ENCODE data around the gene CPA3. TPM values are rescaled to one million over a fixed set of nuclear protein-coding genes. Genes with fewer than 3 reads are reported as not detected.

CPA3 gene
- total and polyA plus RNA-seq, 4 experiments from 2014 or later, result not detected

- Histone ChIP-seq H3K36me3 (ENCODE audit: insufficient read depth, low read length) (no peaks in the 10 kb centered on the region), H3K27ac (ENCODE audit: low read depth, low read length) (no peak overlapping the region), H3K9me3 (ENCODE audit: control insufficient read depth in 1 of 2, low read length in 2 of 2) (no peaks in the 10 kb centered on the region), H3K27me3 (ENCODE audit: insufficient read depth, low read length) (no peaks in the 10 kb centered on the region), H3K4me3 (ENCODE audit: low read length in 2 of 2) (no peak overlapping the region), H3K4me1 (ENCODE audit: insufficient read depth, low read length) (no peaks in the 10 kb centered on the region)
- Mint-ChIP-seq H3K36me3 (no peaks in the 10 kb centered on the region), H3K4me3 (no peak overlapping the region), H3K27me3 (peaks cover 2 to 14% of the 10 kb centered on the region in 2 donors), H3K9me3 (peaks cover 0 to 3% (median 0%) of the 10 kb centered on the region in 8 donors), H3K4me1 (no peaks in the 10 kb centered on the region), H3K27ac (no peak overlapping the region)
- no peak for DNase-seq
- intact Hi-C loops (cut with micrococcal nuclease), result no loop called here
- CTCF ChIA-PET (ENCODE audit: partially characterized antibody), result no interaction called here
- POLR2A ChIA-PET (ENCODE audit: partially characterized antibody), result no interaction called here
Observed at GRCh38 chr3:148896062-148896461, 31.0 kb downstream of the CPA3 start.

GRCh38 chr3:148901987-148902791, 37.1 kb downstream of the CPA3 start:
- Mint-ChIP-seq H3K27me3 (peaks cover 6 to 10% of the 10 kb centered on the region in 2 donors), H3K4me1 (no peaks in the 10 kb centered on the region), H3K4me3 (no peak overlapping the region), H3K27ac (no peak overlapping the region), H3K9me3 (no peaks in the 10 kb centered on the region), H3K36me3 (no peaks in the 10 kb centered on the region)
- Histone ChIP-seq H3K27me3 (ENCODE audit: insufficient read depth, low read length) (no peaks in the 10 kb centered on the region), H3K9me3 (ENCODE audit: control insufficient read depth in 1 of 2, low read length in 2 of 2) (no peaks in the 10 kb centered on the region), H3K36me3 (ENCODE audit: insufficient read depth, low read length) (no peaks in the 10 kb centered on the region), H3K4me3 (ENCODE audit: low read length in 2 of 2) (no peak overlapping the region), H3K4me1 (ENCODE audit: insufficient read depth, low read length) (no peaks in the 10 kb centered on the region), H3K27ac (ENCODE audit: low read depth, low read length) (no peak overlapping the region)
- POLR2A ChIA-PET (ENCODE audit: partially characterized antibody), result no interaction called here
- intact Hi-C loops (cut with micrococcal nuclease), result no loop called here
- no peak for DNase-seq
- CTCF ChIA-PET (ENCODE audit: partially characterized antibody), result no interaction called here

GRCh38 chr3:148903022-148903442, 37.9 kb downstream of the CPA3 start:
- H3K4me3 Mint-ChIP-seq, result no peak overlapping the region
- H3K4me1 Mint-ChIP-seq, result no peaks in the 10 kb centered on the region
- no peak overlapping the region for H3K27ac Mint-ChIP-seq
- intact Hi-C loops (cut with micrococcal nuclease), result no loop called here
- H3K27me3 Mint-ChIP-seq, result peaks cover 8 to 12% of the 10 kb centered on the region in 2 donors
- Histone ChIP-seq H3K4me3 (ENCODE audit: low read length in 2 of 2) (no peak overlapping the region), H3K27me3 (ENCODE audit: insufficient read depth, low read length) (no peaks in the 10 kb centered on the region), H3K27ac (ENCODE audit: low read depth, low read length) (no peak overlapping the region), H3K9me3 (ENCODE audit: control insufficient read depth in 1 of 2, low read length in 2 of 2) (no peaks in the 10 kb centered on the region), H3K36me3 (ENCODE audit: insufficient read depth, low read length) (no peaks in the 10 kb centered on the region), H3K4me1 (ENCODE audit: insufficient read depth, low read length) (no peaks in the 10 kb centered on the region)
- CTCF ChIA-PET (ENCODE audit: partially characterized antibody), result no interaction called here
- POLR2A ChIA-PET (ENCODE audit: partially characterized antibody), result no interaction called here
- no peaks in the 10 kb centered on the region for H3K9me3 Mint-ChIP-seq
- no peaks in the 10 kb centered on the region for H3K36me3 Mint-ChIP-seq
- DNase-seq, result no peak

- DNase-seq, result no peak
- Mint-ChIP-seq H3K36me3 (no peaks in the 10 kb centered on the region), H3K27ac (no peak overlapping the region), H3K9me3 (no peaks in the 10 kb centered on the region), H3K27me3 (peaks cover 12% of the 10 kb centered on the region in 2 donors), H3K4me3 (no peak overlapping the region), H3K4me1 (no peaks in the 10 kb centered on the region)
- Histone ChIP-seq H3K4me1 (ENCODE audit: insufficient read depth, low read length) (no peaks in the 10 kb centered on the region), H3K36me3 (ENCODE audit: insufficient read depth, low read length) (no peaks in the 10 kb centered on the region), H3K27me3 (ENCODE audit: insufficient read depth, low read length) (no peaks in the 10 kb centered on the region), H3K27ac (ENCODE audit: low read depth, low read length) (no peak overlapping the region), H3K4me3 (ENCODE audit: low read length in 2 of 2) (no peak overlapping the region), H3K9me3 (ENCODE audit: control insufficient read depth in 1 of 2, low read length in 2 of 2) (no peaks in the 10 kb centered on the region)
- ChIA-PET POLR2A (ENCODE audit: partially characterized antibody) (no interaction called here), CTCF (ENCODE audit: partially characterized antibody) (no interaction called here)
- intact Hi-C loops (cut with micrococcal nuclease), result no loop called here
Observed at GRCh38 chr3:148903941-148904340, 38.8 kb downstream of the CPA3 start.

- no peaks in the 10 kb centered on the region for H3K9me3 Mint-ChIP-seq
- Histone ChIP-seq H3K4me1 (ENCODE audit: insufficient read depth, low read length) (no peaks in the 10 kb centered on the region), H3K27ac (ENCODE audit: low read depth, low read length) (no peak overlapping the region), H3K36me3 (ENCODE audit: insufficient read depth, low read length) (no peaks in the 10 kb centered on the region), H3K9me3 (ENCODE audit: control insufficient read depth in 1 of 2, low read length in 2 of 2) (no peaks in the 10 kb centered on the region), H3K4me3 (ENCODE audit: low read length in 2 of 2) (no peak overlapping the region), H3K27me3 (ENCODE audit: insufficient read depth, low read length) (no peaks in the 10 kb centered on the region)
- intact Hi-C loops (cut with micrococcal nuclease), result no loop called here
- DNase-seq, result no peak
- ChIA-PET CTCF (ENCODE audit: partially characterized antibody) (interaction anchor here (1.0 kb wide), 1 partner anchor 45 kb away, joined by 3 read pairs; no protein-coding TSS in a partner anchor), POLR2A (ENCODE audit: partially characterized antibody) (no interaction called here)
- peaks cover 16 to 21% of the 10 kb centered on the region in 2 donors for H3K27me3 Mint-ChIP-seq
- no peaks in the 10 kb centered on the region for H3K4me1 Mint-ChIP-seq
- H3K27ac Mint-ChIP-seq, result no peak overlapping the region
- no peak overlapping the region for H3K4me3 Mint-ChIP-seq
- H3K36me3 Mint-ChIP-seq, result no peaks in the 10 kb centered on the region
Observed at GRCh38 chr3:148906667-148907066, 41.6 kb downstream of the CPA3 start.

- H3K4me3 ChIP-seq (ENCODE audit: low read length in 2 of 2), result no peak overlapping the region
- Mint-ChIP-seq H3K27me3 (peaks cover 14 to 18% of the 10 kb centered on the region in 2 donors), H3K9me3 (no peaks in the 10 kb centered on the region), H3K4me1 (no peaks in the 10 kb centered on the region), H3K4me3 (no peak overlapping the region), H3K36me3 (no peaks in the 10 kb centered on the region), H3K27ac (no peak overlapping the region)
- no peaks in the 10 kb centered on the region for H3K36me3 ChIP-seq (ENCODE audit: insufficient read depth, low read length)
- intact Hi-C loops (cut with micrococcal nuclease), result no loop called here
- H3K9me3 ChIP-seq (ENCODE audit: control insufficient read depth in 1 of 2, low read length in 2 of 2), result no peaks in the 10 kb centered on the region
- CTCF ChIA-PET (ENCODE audit: partially characterized antibody), result no interaction called here
- no peak overlapping the region for H3K27ac ChIP-seq (ENCODE audit: low read depth, low read length)
- no peaks in the 10 kb centered on the region for H3K4me1 ChIP-seq (ENCODE audit: insufficient read depth, low read length)
- H3K27me3 ChIP-seq (ENCODE audit: insufficient read depth, low read length), result no peaks in the 10 kb centered on the region
- DNase-seq, result no peak
- POLR2A ChIA-PET (ENCODE audit: partially characterized antibody), result no interaction called here
Observed at GRCh38 chr3:148911173-148911572, 46.1 kb downstream of the CPA3 start.

- Histone ChIP-seq H3K4me3 (ENCODE audit: low read length in 2 of 2) (no peak overlapping the region), H3K36me3 (ENCODE audit: insufficient read depth, low read length) (no peaks in the 10 kb centered on the region), H3K27ac (ENCODE audit: low read depth, low read length) (no peak overlapping the region), H3K27me3 (ENCODE audit: insufficient read depth, low read length) (no peaks in the 10 kb centered on the region), H3K9me3 (ENCODE audit: control insufficient read depth in 1 of 2, low read length in 2 of 2) (no peaks in the 10 kb centered on the region), H3K4me1 (ENCODE audit: insufficient read depth, low read length) (no peaks in the 10 kb centered on the region)
- H3K27me3 Mint-ChIP-seq, result peaks cover 14 to 17% of the 10 kb centered on the region in 2 donors
- ChIA-PET CTCF (ENCODE audit: partially characterized antibody) (no interaction called here), POLR2A (ENCODE audit: partially characterized antibody) (no interaction called here)
- DNase-seq, result no peak
- no peak overlapping the region for H3K27ac Mint-ChIP-seq
- intact Hi-C loops (cut with micrococcal nuclease), result no loop called here
- no peak overlapping the region for H3K4me3 Mint-ChIP-seq
- H3K9me3 Mint-ChIP-seq, result no peaks in the 10 kb centered on the region
- no peaks in the 10 kb centered on the region for H3K36me3 Mint-ChIP-seq
- no peaks in the 10 kb centered on the region for H3K4me1 Mint-ChIP-seq
Observed at GRCh38 chr3:148911592-148911991, 46.5 kb downstream of the CPA3 start.

Data from CD4-positive, alpha-beta memory T cell (primary cell).